Amniotic stem cell (primary cell): ENCODE data around the gene HPGD.
A peak's percentile ranks its signal among the peaks of the same experiment; 100 is the strongest.

ENCODE experiments used
- DNase-seq: peaks from one replicate; lab custom pipeline; 2025; lab: John Stamatoyannopoulos, UW

The HPGD gene

GRCh38 chr4:174522183-174523024 lies at the start of gene HPGD:
HPGD (minus strand) TSS chr4:174522488; CDS start chr4:174522451, 37 bp downstream.
- DNase-seq = no peak

GRCh38 chr4:174564529-174564928 lies 42.2 kb upstream of the HPGD start:
- no peak for DNase-seq

- DNase-seq = no peak
Measured at GRCh38 chr4:174563399-174563798, 41.1 kb upstream of the HPGD start.

GRCh38 chr4:174561560-174561959 lies 39.3 kb upstream of the HPGD start:
- DNase-seq = no peak

GRCh38 chr4:174559894-174560293 lies 37.6 kb upstream of the HPGD start:
- no peak for DNase-seq

- DNase-seq = no peak
Measured at GRCh38 chr4:174555789-174556630, 33.7 kb upstream of the HPGD start.

- no peak for DNase-seq
Measured at GRCh38 chr4:174554231-174554728, 32.0 kb upstream of the HPGD start.

- DNase-seq = peak; percentile 45
Measured at GRCh38 chr4:174553828-174554227, 31.5 kb upstream of the HPGD start.

GRCh38 chr4:174553031-174553430 lies 30.7 kb upstream of the HPGD start:
- DNase-seq = no peak

- DNase-seq = no peak
Measured at GRCh38 chr4:174550541-174550940, 28.3 kb upstream of the HPGD start.

GRCh38 chr4:174549721-174550120 lies 27.4 kb upstream of the HPGD start:
- DNase-seq = no peak

GRCh38 chr4:174545268-174545667 lies 23.0 kb upstream of the HPGD start:
- DNase-seq = no peak

- no peak for DNase-seq
Measured at GRCh38 chr4:174544496-174544895, 22.2 kb upstream of the HPGD start.

GRCh38 chr4:174540175-174540574 lies 17.9 kb upstream of the HPGD start:
- no peak for DNase-seq

- no peak for DNase-seq
Measured at GRCh38 chr4:174539571-174539970, 17.3 kb upstream of the HPGD start.

GRCh38 chr4:174538876-174539250 lies 16.6 kb upstream of the HPGD start:
- DNase-seq = no peak

- no peak for DNase-seq
Measured at GRCh38 chr4:174538123-174538875, 16.0 kb upstream of the HPGD start.

- DNase-seq = no peak
Measured at GRCh38 chr4:174537634-174538033, 15.3 kb upstream of the HPGD start.

- no peak for DNase-seq
Measured at GRCh38 chr4:174534461-174534860, 12.2 kb upstream of the HPGD start.

GRCh38 chr4:174532445-174532844 lies 10.2 kb upstream of the HPGD start:
- no peak for DNase-seq

GRCh38 chr4:174531486-174531885 lies 9.2 kb upstream of the HPGD start:
- DNase-seq = no peak

GRCh38 chr4:174528226-174528625 lies 5.9 kb upstream of the HPGD start:
- DNase-seq = no peak
